Caki2 (cell line): ENCODE measurements around the gene SYT8. TPM values are rescaled to one million over a fixed set of nuclear protein-coding genes. Genes with fewer than 3 reads are reported as not detected.
A peak's percentile ranks its signal among the peaks of the same experiment; 100 is the strongest.
"Not testable (repeated sequence)": the region's sequence is repeated elsewhere in the genome, so short reads cannot be mapped to it uniquely, and the experiment has no call there.

Experiments used
- DNase-seq: peaks from one replicate; pipeline ENCODE4 v3.0.0-alpha.2; 2015; ENCODE audit warnings: low read depth
- in situ Hi-C: cut with HindIII; loops from 2 replicates; pipeline ENCODE4 v1.10.0; 2016; ENCODE audit warnings: low sequenced_read_pairs, low pct_unique_long_range_greater_than_20kb, mixed read lengths
- total RNA-seq: library from RNA; depleted of rRNA; stranded (reverse); fragments of >200 nt; shearing (Covaris generic); gene quantifications from 2 replicates; pipeline ENCODE4 v1.2.3, GENCODE V29; 2014; ENCODE audit warnings: low replicate concordance

Gene SYT8
- total RNA-seq, 1 experiment from 2014 or later = not detected

- DNase-seq = no peak
- in situ Hi-C loops = no loop called here
Measured at GRCh38 chr11:1864831-1865665, 30.3 kb downstream of the SYT8 start.

GRCh38 chr11:1866226-1866625 is 31.4 kb downstream of the SYT8 start:
- in situ Hi-C loops = no loop called here
- DNase-seq = no peak

GRCh38 chr11:1866776-1867175 is 32.0 kb downstream of the SYT8 start:
- no peak for DNase-seq
- in situ Hi-C loops = no loop called here

DNA sequence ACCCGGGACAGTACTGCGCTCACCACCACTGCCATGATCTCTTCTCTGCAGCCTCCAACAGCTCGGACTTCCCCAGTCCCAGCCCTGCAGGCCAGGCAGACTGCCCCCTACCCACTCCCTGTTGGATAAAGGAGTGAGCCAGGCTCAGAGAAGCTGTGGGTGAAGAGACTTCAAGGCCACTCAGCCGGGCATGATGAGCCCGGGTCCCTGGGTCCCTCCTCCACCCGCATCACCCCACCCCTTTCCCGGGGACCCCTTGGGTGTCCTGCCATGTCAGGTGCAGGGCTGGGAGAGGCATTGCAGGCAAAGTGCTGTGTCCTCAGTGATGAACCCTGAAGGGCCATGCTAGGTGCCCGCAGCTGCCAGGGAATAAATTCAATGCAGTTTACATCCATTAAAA is 32.6 kb downstream of the SYT8 start:
- DNase-seq = no peak
- in situ Hi-C loops = no loop called here

DNA sequence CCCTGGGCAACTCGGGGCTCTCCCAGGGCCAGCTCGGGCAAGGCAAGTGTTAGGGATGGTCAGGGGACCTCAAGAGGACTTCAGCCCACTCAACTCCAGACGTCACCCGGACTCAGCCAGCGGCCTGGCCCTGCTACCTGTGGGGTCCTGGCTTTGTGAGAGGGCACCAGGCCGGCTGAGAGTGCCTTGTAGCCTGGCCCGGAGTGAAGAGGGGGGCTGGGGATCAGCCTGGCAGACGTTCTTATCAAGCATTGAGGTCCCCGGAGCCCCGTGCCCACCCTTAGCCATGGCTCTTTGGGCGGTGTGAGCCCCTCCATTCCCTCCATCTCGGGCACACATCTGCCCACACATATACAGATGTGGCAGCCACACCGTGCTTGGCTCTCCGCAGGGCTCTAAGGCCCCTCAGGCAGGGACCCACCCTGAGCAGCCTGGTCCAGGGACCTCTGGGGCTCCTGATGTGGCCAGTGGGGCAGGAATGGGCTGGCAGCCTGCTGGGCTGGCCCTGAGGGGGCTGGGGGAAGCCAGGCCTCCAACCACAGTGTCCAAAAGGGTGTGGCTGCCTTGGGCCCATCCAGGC is 33.4 kb downstream of the SYT8 start:
- in situ Hi-C loops = no loop called here

GRCh38 chr11:1868636-1869291 is 34.0 kb downstream of the SYT8 start:
- in situ Hi-C loops = no loop called here
- DNase-seq = no peak

More for the DNA sequence above, 33.4 kb downstream of the SYT8 start:
- DNase-seq = no peak

DNA sequence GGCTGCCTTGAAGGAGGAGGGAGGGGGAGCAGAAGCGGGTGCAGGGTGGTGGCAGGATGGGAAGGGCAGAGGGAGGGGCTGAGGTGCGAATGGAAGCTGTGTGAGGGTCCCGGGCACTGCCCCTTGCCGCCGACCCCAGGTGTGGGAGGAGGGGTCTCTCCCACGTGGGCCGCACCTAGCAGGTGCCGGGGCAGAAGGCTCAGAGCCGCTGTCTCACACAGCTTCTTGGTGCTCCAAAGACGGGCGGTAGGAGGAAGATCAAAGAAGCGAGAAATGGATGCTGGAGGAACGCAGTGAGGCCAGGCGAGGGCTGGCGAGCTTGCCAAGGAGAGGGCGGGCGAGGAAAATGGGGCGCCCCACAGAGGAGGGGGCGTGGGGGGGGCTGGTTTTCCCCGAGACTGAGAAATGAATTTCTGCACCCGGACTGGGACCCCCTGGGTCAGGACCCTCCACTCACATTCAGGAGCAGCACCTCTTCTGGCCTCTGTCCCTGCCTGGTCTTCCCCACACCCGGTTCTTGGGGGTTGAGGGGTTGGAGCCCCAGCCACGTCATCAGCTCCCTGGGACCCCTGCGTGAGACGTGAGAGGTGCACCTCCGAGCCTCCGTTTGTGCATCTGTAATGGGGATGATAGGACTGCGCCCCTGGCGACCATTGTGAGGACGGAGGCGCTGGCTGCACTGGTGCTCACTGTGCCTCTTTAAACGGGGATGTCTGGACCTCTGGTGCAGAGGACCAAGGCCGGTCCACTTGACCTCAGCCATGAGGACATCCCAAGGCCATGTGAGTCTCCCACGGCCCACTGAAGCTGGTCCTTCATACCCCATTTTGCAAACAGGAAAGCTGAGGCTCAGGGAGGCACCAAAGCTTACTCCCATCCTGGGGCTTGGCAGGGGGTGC is 34.9 kb downstream of the SYT8 start:
- no peak for DNase-seq
- in situ Hi-C loops = no loop called here

DNA sequence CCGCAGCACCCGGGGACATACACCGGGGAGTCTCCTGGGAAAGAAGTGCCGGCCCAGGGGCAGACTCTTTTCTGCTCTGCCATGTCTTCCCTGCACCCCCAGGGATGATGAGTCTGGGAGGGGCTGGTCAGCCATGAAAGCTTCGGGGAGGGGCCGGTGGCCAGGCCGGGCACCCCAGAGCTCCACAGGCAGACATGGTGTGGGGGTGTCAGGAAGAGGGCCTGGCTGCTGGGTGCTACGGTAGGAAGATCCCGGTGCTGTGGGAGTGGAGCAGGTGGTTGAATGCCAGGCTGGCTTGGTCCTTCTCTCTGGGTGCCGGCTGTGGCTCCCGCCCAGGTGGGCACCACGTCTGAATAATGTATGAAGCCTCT is 35.5 kb downstream of the SYT8 start:
- DNase-seq = no peak
- in situ Hi-C loops = no loop called here

- in situ Hi-C loops = no loop called here
- DNase-seq = no peak
Measured at GRCh38 chr11:1870721-1871466, 36.1 kb downstream of the SYT8 start.

DNA sequence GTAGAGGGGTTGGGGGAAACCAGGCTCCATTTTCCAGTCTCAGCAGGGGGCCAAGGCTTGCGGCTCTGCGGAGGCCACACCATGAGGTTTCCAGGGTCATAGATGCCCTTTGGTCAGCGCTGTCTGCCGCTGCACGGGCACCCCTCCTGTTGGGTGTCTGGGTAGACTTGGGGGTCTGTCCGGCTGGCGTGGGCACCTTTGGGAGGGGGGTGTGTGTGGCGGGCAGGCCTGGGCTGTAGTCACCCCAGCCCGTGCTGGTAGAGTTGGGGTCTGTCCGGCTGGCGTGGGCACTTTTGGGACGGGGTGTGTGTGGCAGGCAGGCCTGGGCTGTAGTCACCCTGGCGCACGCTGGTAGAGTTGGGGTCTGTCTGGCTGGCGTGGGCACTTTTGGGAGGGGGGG is 36.7 kb downstream of the SYT8 start:
- no peak for DNase-seq
- in situ Hi-C loops = no loop called here

DNA sequence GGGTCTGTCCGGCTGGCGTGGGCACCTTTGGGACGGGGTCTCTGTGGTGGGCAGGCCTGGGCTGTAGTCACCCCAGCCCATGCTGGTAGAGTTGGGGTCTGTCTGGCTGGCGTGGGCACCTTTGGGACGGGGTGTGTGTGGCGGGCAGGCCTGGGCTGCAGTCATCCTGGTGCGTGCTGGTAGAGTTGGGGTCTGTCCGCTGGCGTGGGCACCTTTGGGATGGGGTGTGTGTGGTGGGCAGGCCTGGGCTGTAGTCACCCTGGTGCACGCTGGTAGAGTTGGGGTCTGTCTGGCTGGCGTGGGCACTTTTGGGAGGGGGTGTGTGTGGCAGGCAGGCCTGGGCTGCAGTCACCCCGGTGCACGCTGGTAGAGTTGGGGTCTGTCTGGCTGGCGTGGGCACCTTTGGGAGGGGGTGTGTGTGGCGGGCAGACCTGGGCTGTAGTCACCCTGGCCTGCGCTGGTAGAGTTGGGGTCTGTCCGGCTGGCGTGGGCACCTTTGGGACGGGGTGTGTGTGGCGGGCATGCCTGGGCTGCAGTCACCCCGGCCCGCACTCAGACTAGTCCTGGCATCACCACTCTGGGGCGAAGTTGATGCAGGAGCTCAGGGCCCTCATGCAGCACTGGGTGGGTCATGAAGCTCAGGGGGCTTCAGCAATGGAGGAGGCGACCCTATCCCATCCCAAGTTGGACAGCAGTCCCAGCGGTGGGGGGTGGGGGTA is 37.6 kb downstream of the SYT8 start:
- no peak for DNase-seq
- in situ Hi-C loops = no loop called here

- in situ Hi-C loops = no loop called here
- peak; percentile 26 for DNase-seq
Measured at GRCh38 chr11:1873048-1873812, 38.4 kb downstream of the SYT8 start.

DNA sequence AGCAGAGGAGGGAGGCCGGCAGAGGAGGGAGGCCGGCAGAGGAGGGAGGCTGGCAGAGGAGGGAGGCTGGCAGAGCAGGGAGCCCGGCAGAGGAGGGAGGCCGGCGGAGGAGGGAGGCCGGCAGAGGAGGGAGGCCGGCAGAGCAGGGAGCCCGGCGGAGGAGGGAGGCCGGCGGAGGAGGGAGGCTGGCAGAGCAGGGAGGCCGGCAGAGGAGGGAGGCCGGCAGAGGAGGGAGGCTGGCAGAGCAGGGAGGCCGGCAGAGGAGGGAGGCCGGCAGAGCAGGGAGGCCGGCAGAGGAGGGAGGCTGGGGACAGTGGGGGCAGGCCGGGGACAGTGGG is 39.0 kb downstream of the SYT8 start:
- in situ Hi-C loops = not testable (repeated sequence)

GRCh38 chr11:1874441-1875092 is 39.8 kb downstream of the SYT8 start:
- in situ Hi-C loops = not testable (repeated sequence)

More for the DNA sequence above, 39.0 kb downstream of the SYT8 start:
- not testable (repeated sequence) for DNase-seq

DNA sequence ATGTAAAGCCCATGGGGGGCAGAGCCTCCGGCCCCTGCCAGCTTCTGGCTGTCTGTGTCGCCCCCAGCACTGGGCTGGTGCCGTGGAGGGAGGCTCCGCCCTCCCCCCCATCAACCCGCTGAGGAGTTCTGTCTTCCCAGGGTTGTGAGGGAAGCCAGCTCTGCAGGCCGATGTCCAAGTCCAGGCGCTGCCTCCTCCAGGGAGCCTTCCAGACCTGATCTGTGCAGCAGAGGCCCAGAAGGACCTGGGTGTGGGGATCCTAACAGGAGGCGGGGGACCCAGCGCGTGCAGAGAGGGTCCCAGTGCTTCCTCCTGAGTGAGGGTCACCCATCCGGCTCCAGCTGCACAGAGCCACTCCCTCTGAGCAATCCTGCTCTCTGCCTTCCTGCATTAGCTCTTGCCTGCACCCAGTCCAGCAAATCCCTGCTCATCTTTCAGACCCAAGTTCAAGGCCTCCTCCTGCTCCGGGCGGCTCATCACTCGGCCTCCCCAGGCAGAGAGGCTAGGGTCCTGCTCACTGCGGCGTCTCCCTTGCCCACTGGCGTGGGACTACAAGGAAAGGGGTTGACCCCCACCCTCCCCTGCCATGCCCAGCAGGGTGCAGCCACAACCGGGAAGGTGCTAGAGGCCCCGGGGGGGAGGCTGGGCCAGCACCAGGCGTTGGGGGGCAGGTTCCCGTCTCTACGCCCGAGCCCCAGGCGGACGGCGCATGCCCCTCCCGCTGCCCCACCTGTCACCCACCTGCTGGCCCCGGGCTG is 40.5 kb downstream of the SYT8 start:
- in situ Hi-C loops = no loop called here
- no peak for DNase-seq

More at GRCh38 chr11:1874441-1875092, 39.8 kb downstream of the SYT8 start:
- not testable (repeated sequence) for DNase-seq
